ENCODE results near the gene BCKDHB.

DNA sequence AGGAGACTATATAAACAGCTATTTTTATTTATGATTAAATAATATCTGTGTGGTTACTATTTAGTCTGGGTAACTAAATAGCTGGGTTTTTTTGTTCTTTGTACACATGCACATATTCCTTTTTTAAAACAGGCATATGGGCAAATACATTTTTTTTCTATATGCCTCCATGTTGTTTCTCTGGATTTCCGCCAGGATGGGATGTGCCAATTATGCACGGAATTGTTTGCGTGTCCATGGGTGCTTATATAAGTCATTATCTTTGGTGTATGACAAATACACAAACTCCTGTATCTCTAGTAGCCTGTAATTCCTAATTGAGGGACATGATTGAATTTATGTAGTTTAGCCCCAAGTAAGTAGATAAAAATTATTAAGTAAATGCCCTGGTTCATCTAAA, 226.9 kb downstream of the BCKDHB start:
- TF ChIP-seq, protein P1, sequence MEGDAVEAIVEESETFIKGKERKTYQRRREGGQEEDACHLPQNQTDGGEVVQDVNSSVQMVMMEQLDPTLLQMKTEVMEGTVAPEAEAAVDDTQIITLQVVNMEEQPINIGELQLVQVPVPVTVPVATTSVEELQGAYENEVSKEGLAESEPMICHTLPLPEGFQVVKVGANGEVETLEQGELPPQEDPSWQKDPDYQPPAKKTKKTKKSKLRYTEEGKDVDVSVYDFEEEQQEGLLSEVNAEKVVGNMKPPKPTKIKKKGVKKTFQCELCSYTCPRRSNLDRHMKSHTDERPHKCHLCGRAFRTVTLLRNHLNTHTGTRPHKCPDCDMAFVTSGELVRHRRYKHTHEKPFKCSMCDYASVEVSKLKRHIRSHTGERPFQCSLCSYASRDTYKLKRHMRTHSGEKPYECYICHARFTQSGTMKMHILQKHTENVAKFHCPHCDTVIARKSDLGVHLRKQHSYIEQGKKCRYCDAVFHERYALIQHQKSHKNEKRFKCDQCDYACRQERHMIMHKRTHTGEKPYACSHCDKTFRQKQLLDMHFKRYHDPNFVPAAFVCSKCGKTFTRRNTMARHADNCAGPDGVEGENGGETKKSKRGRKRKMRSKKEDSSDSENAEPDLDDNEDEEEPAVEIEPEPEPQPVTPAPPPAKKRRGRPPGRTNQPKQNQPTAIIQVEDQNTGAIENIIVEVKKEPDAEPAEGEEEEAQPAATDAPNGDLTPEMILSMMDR (IDR thresholded peaks at IDR 0.05), result no peak
- no peak for TF ChIP-seq GABPB1 (CRISPR knock-in tag; IDR thresholded peaks at IDR 0.05)
- TF ChIP-seq SP1 (CRISPR knock-in tag; conservative IDR thresholded peaks at IDR 0.05), result no peak
- TF ChIP-seq, protein P2, sequence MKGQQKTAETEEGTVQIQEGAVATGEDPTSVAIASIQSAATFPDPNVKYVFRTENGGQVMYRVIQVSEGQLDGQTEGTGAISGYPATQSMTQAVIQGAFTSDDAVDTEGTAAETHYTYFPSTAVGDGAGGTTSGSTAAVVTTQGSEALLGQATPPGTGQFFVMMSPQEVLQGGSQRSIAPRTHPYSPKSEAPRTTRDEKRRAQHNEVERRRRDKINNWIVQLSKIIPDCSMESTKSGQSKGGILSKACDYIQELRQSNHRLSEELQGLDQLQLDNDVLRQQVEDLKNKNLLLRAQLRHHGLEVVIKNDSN (CRISPR knock-in tag; IDR thresholded peaks at IDR 0.05), result no peak
- no peak for TF ChIP-seq JUN (CRISPR knock-in tag; IDR thresholded peaks at IDR 0.05)
- TF ChIP-seq TEAD4 (CRISPR knock-in tag; IDR thresholded peaks at IDR 0.05), result no peak
- no peak for TF ChIP-seq NR2C2 (CRISPR knock-in tag; IDR thresholded peaks at IDR 0.05)
- TF ChIP-seq, protein P3, sequence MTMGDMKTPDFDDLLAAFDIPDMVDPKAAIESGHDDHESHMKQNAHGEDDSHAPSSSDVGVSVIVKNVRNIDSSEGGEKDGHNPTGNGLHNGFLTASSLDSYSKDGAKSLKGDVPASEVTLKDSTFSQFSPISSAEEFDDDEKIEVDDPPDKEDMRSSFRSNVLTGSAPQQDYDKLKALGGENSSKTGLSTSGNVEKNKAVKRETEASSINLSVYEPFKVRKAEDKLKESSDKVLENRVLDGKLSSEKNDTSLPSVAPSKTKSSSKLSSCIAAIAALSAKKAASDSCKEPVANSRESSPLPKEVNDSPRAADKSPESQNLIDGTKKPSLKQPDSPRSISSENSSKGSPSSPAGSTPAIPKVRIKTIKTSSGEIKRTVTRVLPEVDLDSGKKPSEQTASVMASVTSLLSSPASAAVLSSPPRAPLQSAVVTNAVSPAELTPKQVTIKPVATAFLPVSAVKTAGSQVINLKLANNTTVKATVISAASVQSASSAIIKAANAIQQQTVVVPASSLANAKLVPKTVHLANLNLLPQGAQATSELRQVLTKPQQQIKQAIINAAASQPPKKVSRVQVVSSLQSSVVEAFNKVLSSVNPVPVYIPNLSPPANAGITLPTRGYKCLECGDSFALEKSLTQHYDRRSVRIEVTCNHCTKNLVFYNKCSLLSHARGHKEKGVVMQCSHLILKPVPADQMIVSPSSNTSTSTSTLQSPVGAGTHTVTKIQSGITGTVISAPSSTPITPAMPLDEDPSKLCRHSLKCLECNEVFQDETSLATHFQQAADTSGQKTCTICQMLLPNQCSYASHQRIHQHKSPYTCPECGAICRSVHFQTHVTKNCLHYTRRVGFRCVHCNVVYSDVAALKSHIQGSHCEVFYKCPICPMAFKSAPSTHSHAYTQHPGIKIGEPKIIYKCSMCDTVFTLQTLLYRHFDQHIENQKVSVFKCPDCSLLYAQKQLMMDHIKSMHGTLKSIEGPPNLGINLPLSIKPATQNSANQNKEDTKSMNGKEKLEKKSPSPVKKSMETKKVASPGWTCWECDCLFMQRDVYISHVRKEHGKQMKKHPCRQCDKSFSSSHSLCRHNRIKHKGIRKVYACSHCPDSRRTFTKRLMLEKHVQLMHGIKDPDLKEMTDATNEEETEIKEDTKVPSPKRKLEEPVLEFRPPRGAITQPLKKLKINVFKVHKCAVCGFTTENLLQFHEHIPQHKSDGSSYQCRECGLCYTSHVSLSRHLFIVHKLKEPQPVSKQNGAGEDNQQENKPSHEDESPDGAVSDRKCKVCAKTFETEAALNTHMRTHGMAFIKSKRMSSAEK (CRISPR knock-in tag; IDR thresholded peaks at IDR 0.05; ENCODE audit: borderline replicate concordance), result no peak

All from WTC11 (cell line).